ENCODE results near the gene TBC1D16. TPM values are rescaled to one million over a fixed set of nuclear protein-coding genes. Genes with fewer than 3 reads are reported as not detected.

Gene TBC1D16
- total and polyA plus RNA-seq, 2 experiments from 2014 or later: 24.5 to 38.1 TPM

- Histone ChIP-seq H2AFZ (no peak overlapping the region), H4K20me1 (ENCODE audit: insufficient read depth, poor library complexity, severe bottlenecking) (no peaks in the 10 kb centered on the region), H3K4me2 (no peak overlapping the region), H3K27ac (no peak overlapping the region), H3K9me2 (replicated peaks; ENCODE audit: insufficient read depth) (no peaks in the 10 kb centered on the region), H3K36me3 (replicated peaks; ENCODE audit: insufficient read depth, low read depth) (no peaks in the 10 kb centered on the region), H3K27me3 (no peaks in the 10 kb centered on the region), H3K79me2 (peaks cover 13% of the 10 kb centered on the region), H3K9me3 (ENCODE audit: low read depth) (no peaks in the 10 kb centered on the region), H3K4me1 (ENCODE audit: insufficient read depth) (peaks cover 42% of the 10 kb centered on the region), H3K4me3 (no peak overlapping the region)
- no peak for TF ChIP-seq CTCF (IDR thresholded peaks at IDR 0.05; ENCODE audit: poor library complexity)
- no peak for TF ChIP-seq EZH2phosphoT487 (IDR thresholded peaks at IDR 0.05; ENCODE audit: low read depth, severe bottlenecking, unreplicated experiment)
- TF ChIP-seq EZH2 (IDR thresholded peaks at IDR 0.05; ENCODE audit: borderline replicate concordance): no peak
- no peak for DNase-seq (ENCODE audit: low spot score)
- 83% methylated on average over 29 of the region's 29 CpGs for WGBS (ENCODE audit: low lambda C conversion rate, missing lambda C conversion rate)
Measured at GRCh38 chr17:79948945-79949655, 86.6 kb downstream of the TBC1D16 start.

- H3K9me2 ChIP-seq (replicated peaks; ENCODE audit: insufficient read depth): no peaks in the 10 kb centered on the region
- H3K4me3 ChIP-seq: no peak overlapping the region
- H3K4me1 ChIP-seq (ENCODE audit: insufficient read depth): peaks cover 42% of the 10 kb centered on the region
- H4K20me1 ChIP-seq (ENCODE audit: insufficient read depth, poor library complexity, severe bottlenecking): no peaks in the 10 kb centered on the region
- no peaks in the 10 kb centered on the region for H3K27me3 ChIP-seq
- WGBS (ENCODE audit: low lambda C conversion rate, missing lambda C conversion rate): 94% methylated on average over 10 of the region's 10 CpGs
- TF ChIP-seq EZH2 (IDR thresholded peaks at IDR 0.05; ENCODE audit: borderline replicate concordance) (no peak), EZH2phosphoT487 (IDR thresholded peaks at IDR 0.05; ENCODE audit: low read depth, severe bottlenecking, unreplicated experiment) (no peak), CTCF (IDR thresholded peaks at IDR 0.05; ENCODE audit: poor library complexity) (no peak)
- H3K9me3 ChIP-seq (ENCODE audit: low read depth): no peaks in the 10 kb centered on the region
- no peak for DNase-seq (ENCODE audit: low spot score)
- H2AFZ ChIP-seq: no peak overlapping the region
- H3K4me2 ChIP-seq: no peak overlapping the region
- H3K27ac ChIP-seq: no peak overlapping the region
- no peaks in the 10 kb centered on the region for H3K36me3 ChIP-seq (replicated peaks; ENCODE audit: insufficient read depth, low read depth)
- peaks cover 8% of the 10 kb centered on the region for H3K79me2 ChIP-seq
Measured at GRCh38 chr17:79948406-79948944, 87.2 kb downstream of the TBC1D16 start.

GRCh38 chr17:79947351-79948031, 88.2 kb downstream of the TBC1D16 start:
- H3K36me3 ChIP-seq (replicated peaks; ENCODE audit: insufficient read depth, low read depth): no peaks in the 10 kb centered on the region
- 96% methylated on average over 29 of the region's 31 CpGs for WGBS (ENCODE audit: low lambda C conversion rate, missing lambda C conversion rate)
- H3K79me2 ChIP-seq: no peaks in the 10 kb centered on the region
- peaks cover 33% of the 10 kb centered on the region for H3K4me1 ChIP-seq (ENCODE audit: insufficient read depth)
- H4K20me1 ChIP-seq (ENCODE audit: insufficient read depth, poor library complexity, severe bottlenecking): no peaks in the 10 kb centered on the region
- H3K9me3 ChIP-seq (ENCODE audit: low read depth): no peaks in the 10 kb centered on the region
- H2AFZ ChIP-seq: no peak overlapping the region
- no peaks in the 10 kb centered on the region for H3K9me2 ChIP-seq (replicated peaks; ENCODE audit: insufficient read depth)
- no peak overlapping the region for H3K4me3 ChIP-seq
- DNase-seq (ENCODE audit: low spot score): no peak
- no peaks in the 10 kb centered on the region for H3K27me3 ChIP-seq
- H3K4me2 ChIP-seq: no peak overlapping the region
- TF ChIP-seq EZH2phosphoT487 (IDR thresholded peaks at IDR 0.05; ENCODE audit: low read depth, severe bottlenecking, unreplicated experiment): no peak
- TF ChIP-seq EZH2 (IDR thresholded peaks at IDR 0.05; ENCODE audit: borderline replicate concordance): no peak
- no peak for TF ChIP-seq CTCF (IDR thresholded peaks at IDR 0.05; ENCODE audit: poor library complexity)
- no peak overlapping the region for H3K27ac ChIP-seq

Data from hepatocyte (in vitro differentiated cells).